Pancreas (tissue), 10 donors: ENCODE results near the gene EHD1. TPM values are rescaled to one million over a fixed set of nuclear protein-coding genes. Genes with fewer than 3 reads are reported as not detected.
A peak's percentile ranks its signal among the peaks of the same experiment; 100 is the strongest.

Experiments used
- ATAC-seq, 4 donors: fragments of 200-7000 bp; cut with Tn5 transposase; one replicate each; pipeline versions ENCODE4 v1.8.0 to v1.9.1; 2020; ENCODE audit warnings: mild to moderate bottlenecking in 4 of 4, moderate library complexity in 4 of 4
- DNase-seq, 6 donors: peaks; one replicate each; pipeline ENCODE4 v3.0.0-alpha.2; 2020
- FAIRE-seq: peaks from 2 replicates; lab custom pipeline; 2012; peaks lifted over from hg19 to GRCh38; lab: Jason Lieb, UNC
- H3K27ac ChIP-seq, 4 donors: fragments of 200-600 bp; sonication (generic); 1 replicate in 3 of 4; 2 replicates in 1 of 4; pipeline versions ENCODE4 v1.5.0 to v1.8.0; 2020
- H3K27me3 ChIP-seq, 4 donors: fragments of 200-600 bp; one replicate each; pipeline ENCODE4 v1.8.0; 2021
- H3K36me3 ChIP-seq, 3 donors: fragments of 200-600 bp; sonication (generic) in 1 of 3; one replicate each; pipeline versions ENCODE4 v1.5.0 to v1.8.0; 2020 to 2021
- H3K4me1 ChIP-seq, 3 donors: fragments of 200-600 bp; one replicate each; pipeline ENCODE4 v1.8.0; 2021
- H3K4me3 ChIP-seq, 4 donors: fragments of 200-600 bp; sonication (generic) in 2 of 4; one replicate each; pipeline versions ENCODE4 v1.5.0 to v1.8.0; 2020 to 2021
- H3K9me3 ChIP-seq, 4 donors: fragments of 200-600 bp; one replicate each; pipeline ENCODE4 v1.8.0; 2021
- CTCF ChIP-seq, 4 donors: fragments of 200-600 bp; sonication (generic) in 3 of 4; IDR thresholded peaks; one replicate each; pipeline versions ENCODE4 v1.5.0 to v1.8.0; 2021; ENCODE audit warnings: antibody characterized with exemption in 4 of 4
- WGBS, 2 donors: extraction: QIAGEN DNeasy Blood & Tissue Kit; methylation state at CpG; one replicate each; pipeline ENCODE4 v1.1.7; 2013; 5-methylcytosine and 5-hydroxymethylcytosine counted together
- intact Hi-C, 3 donors: fragments of 100-400 bp; cut with DNase I; formaldehyde crosslinking; loops; one replicate each; pipeline versions ENCODE4 v1.11.1 to v1.14.2; 2022
- polyA plus RNA-seq, 2 donors: library from polyadenylated mRNA; stranded (reverse); fragments of 200-250 nt; gene quantifications; one replicate each; pipeline ENCODE4 v1.2.3, GENCODE V29; 2013
- total RNA-seq, 6 donors: library from RNA; stranded (reverse); fragmentation: NEBNext Ultra II Directional in 4 of 6; extraction: Animal tissue kit (Norgen Biotek cat#: 25700) in 4 of 6; gene quantifications; one replicate each; pipeline versions ENCODE4 v1.2.1 to v1.2.4, GENCODE V29; 2021 to 2023
- donor health status: healthy with polysubstance abuse.
- donor health status: DM: no; HTN: no; CAD: no; lungs with moderate emphysema.
- donor health status: DM: no; HTN: no; CAD: no.
- donor health status: control.
- donor health status: control.
- donor health status: Bipolar disorder and iron deficiency.
- donor health status: DM: yes; HTN: yes; CAD: no.
- donor health status: DM: no; HTN: no; CAD: no.
- donor health status: DM: no; HTN: no; CAD: no.
- donor health status: DM: yes; HTN: yes; CAD: no.

Gene EHD1
- total and polyA plus RNA-seq, 8 donors = 10.1 to 22.1 (median 16.8) TPM

- ATAC-seq = peak; percentile 60 to 71 (median 69)
- H3K27ac ChIP-seq = peak overlapping the region; percentile 15 to 68 (median 62)
- FAIRE-seq = no peak
- WGBS, 2 donors = 1 to 2% methylated on average over 32 to 44 of the region's 44 CpGs
- peaks cover 0 to 3% (median 2%) of the 10 kb centered on the region in 3 donors for H3K36me3 ChIP-seq
- peak overlapping the region; percentile 57 to 73 (median 68) for H3K4me3 ChIP-seq
- peak; percentile 54 to 87 (median 72) for DNase-seq
- intact Hi-C loops = no loop called here
- H3K9me3 ChIP-seq = no peaks in the 10 kb centered on the region
- no peaks in the 10 kb centered on the region for H3K27me3 ChIP-seq
- H3K4me1 ChIP-seq = peaks cover under 1 to 20% (median 14%) of the 10 kb centered on the region in 3 donors
- TF ChIP-seq CTCF (IDR thresholded peaks at IDR 0.05) = no peak
Measured at GRCh38 chr11:64809781-64810241, 68.6 kb downstream of the EHD1 start.

GRCh38 chr11:64805481-64805880, 72.9 kb downstream of the EHD1 start:
- Histone ChIP-seq H3K9me3 (no peaks in the 10 kb centered on the region), H3K36me3 (peaks cover 0 to 3% (median 3%) of the 10 kb centered on the region in 3 donors), H3K4me1 (peaks cover 7 to 21% (median 12%) of the 10 kb centered on the region in 3 donors), H3K4me3 (no peak overlapping the region), H3K27me3 (no peaks in the 10 kb centered on the region), H3K27ac (no peak overlapping the region)
- intact Hi-C loops = no loop called here
- DNase-seq = peak in 1 of 6 donors; percentile 60
- 91 to 93% methylated on average over 9 of the region's 9 CpGs for WGBS, 2 donors
- no peak for TF ChIP-seq CTCF (IDR thresholded peaks at IDR 0.05)
- no peak for ATAC-seq
- no peak for FAIRE-seq

GRCh38 chr11:64804346-64805210, 73.8 kb downstream of the EHD1 start:
- Histone ChIP-seq H3K4me1 (peaks cover 7 to 20% (median 11%) of the 10 kb centered on the region in 3 donors), H3K27me3 (no peaks in the 10 kb centered on the region), H3K4me3 (no peak overlapping the region), H3K9me3 (no peaks in the 10 kb centered on the region), H3K27ac (no peak overlapping the region), H3K36me3 (peaks cover 0 to 3% (median 3%) of the 10 kb centered on the region in 3 donors)
- intact Hi-C loops = no loop called here
- ATAC-seq (no peak), FAIRE-seq (no peak), DNase-seq (peak in 2 of 6 donors; percentile 56 to 83)
- WGBS, 2 donors = 90% methylated on average over 40 to 41 of the region's 41 CpGs
- TF ChIP-seq CTCF (IDR thresholded peaks at IDR 0.05) = no peak

GRCh38 chr11:64803846-64804345, 74.5 kb downstream of the EHD1 start:
- ATAC-seq (peak; percentile 2 to 6 (median 4)), FAIRE-seq (no peak), DNase-seq (peak in 1 of 6 donors; percentile 54)
- peaks cover 0 to 3% (median 3%) of the 10 kb centered on the region in 3 donors for H3K36me3 ChIP-seq
- H3K27ac ChIP-seq = peak overlapping the region; percentile 39 to 60 (median 45)
- no peak for TF ChIP-seq CTCF (IDR thresholded peaks at IDR 0.05)
- intact Hi-C loops = no loop called here
- H3K4me1 ChIP-seq = peaks cover 6 to 13% (median 7%) of the 10 kb centered on the region in 3 donors
- no peaks in the 10 kb centered on the region for H3K9me3 ChIP-seq
- H3K27me3 ChIP-seq = no peaks in the 10 kb centered on the region
- 40 to 45% methylated on average over 15 of the region's 15 CpGs for WGBS, 2 donors
- peak overlapping the region; percentile 8 to 68 (median 52) for H3K4me3 ChIP-seq
